ENCODE measurements around the gene PLEKHA8.

Gene PLEKHA8, protein sequence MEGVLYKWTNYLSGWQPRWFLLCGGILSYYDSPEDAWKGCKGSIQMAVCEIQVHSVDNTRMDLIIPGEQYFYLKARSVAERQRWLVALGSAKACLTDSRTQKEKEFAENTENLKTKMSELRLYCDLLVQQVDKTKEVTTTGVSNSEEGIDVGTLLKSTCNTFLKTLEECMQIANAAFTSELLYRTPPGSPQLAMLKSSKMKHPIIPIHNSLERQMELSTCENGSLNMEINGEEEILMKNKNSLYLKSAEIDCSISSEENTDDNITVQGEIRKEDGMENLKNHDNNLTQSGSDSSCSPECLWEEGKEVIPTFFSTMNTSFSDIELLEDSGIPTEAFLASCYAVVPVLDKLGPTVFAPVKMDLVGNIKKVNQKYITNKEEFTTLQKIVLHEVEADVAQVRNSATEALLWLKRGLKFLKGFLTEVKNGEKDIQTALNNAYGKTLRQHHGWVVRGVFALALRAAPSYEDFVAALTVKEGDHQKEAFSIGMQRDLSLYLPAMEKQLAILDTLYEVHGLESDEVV

GRCh38 chr7:30028216-30028748 lies at the start of gene PLEKHA8:
Gene PLEKHA8 (plus strand): TSS chr7:30028412. CDS start chr7:30028763, 351 bp downstream.
- no peaks in the 10 kb centered on the region for H3K9me3 ChIP-seq
- intact Hi-C loops (cut with DNase I; ENCODE audit: low total_unique reads): loop anchor here (5.0 kb wide), 2 partner anchors 41 to 109 kb away; partner anchors contain the start of gene SCRN1
- no peaks in the 10 kb centered on the region for H3K36me3 ChIP-seq
- peaks cover 0 to 63% (median 41%) of the 10 kb centered on the region in 4 donors for H3K4me1 ChIP-seq
- H3K27ac ChIP-seq: peak within 1 kb of the TSS; percentile 91 to 92
- peak within 1 kb of the TSS; percentile 93 to 94 for H3K4me3 ChIP-seq
- TF ChIP-seq CTCF (IDR thresholded peaks at IDR 0.05): no peak
- no peaks in the 10 kb centered on the region for H3K27me3 ChIP-seq
- DNase-seq: peak; percentile 80 to 93

GRCh38 chr7:29980151-29980550 lies 48.1 kb upstream of the PLEKHA8 start:
- H3K27ac ChIP-seq: no peak overlapping the region
- no peaks in the 10 kb centered on the region for H3K27me3 ChIP-seq
- H3K9me3 ChIP-seq: no peaks in the 10 kb centered on the region
- H3K4me1 ChIP-seq: peaks cover 0 to 7% (median 0%) of the 10 kb centered on the region in 4 donors
- DNase-seq: no peak
- TF ChIP-seq CTCF (IDR thresholded peaks at IDR 0.05): no peak
- H3K4me3 ChIP-seq: no peak overlapping the region
- no peaks in the 10 kb centered on the region for H3K36me3 ChIP-seq
- intact Hi-C loops (cut with DNase I; ENCODE audit: low total_unique reads): no loop called here

DNA sequence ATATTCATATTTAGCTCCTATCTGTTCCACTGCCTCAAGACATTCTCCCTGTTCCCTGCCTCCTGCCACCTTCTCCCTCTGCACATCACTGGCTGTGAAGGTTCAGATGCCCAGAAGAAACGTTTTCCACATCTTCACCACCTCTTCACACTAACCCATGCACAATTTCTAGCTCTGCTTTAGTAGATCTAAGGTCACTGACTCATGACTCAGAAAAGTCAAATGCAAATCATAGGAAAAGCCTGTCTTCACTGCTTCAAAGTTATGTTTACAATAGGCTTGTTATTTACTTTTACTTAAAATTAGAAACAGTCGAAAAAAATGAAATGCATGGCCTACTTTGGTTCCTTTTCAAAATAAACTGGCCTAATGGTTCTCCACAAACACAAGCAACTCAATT lies 41.1 kb upstream of the PLEKHA8 start:
- Histone ChIP-seq H3K36me3 (no peaks in the 10 kb centered on the region), H3K4me1 (peaks cover 0 to 36% (median 15%) of the 10 kb centered on the region in 4 donors), H3K4me3 (no peak overlapping the region), H3K27me3 (no peaks in the 10 kb centered on the region), H3K9me3 (no peaks in the 10 kb centered on the region), H3K27ac (peak overlapping the region; percentile 92)
- no peak for DNase-seq
- no peak for TF ChIP-seq CTCF (IDR thresholded peaks at IDR 0.05)
- intact Hi-C loops (cut with DNase I; ENCODE audit: low total_unique reads): loop anchor here (5.0 kb wide), 1 partner anchor 40 kb away; the partner anchor contains the start of genes FKBP14 and PLEKHA8

GRCh38 chr7:29987811-29988317 lies 40.3 kb upstream of the PLEKHA8 start:
- Histone ChIP-seq H3K9me3 (no peaks in the 10 kb centered on the region), H3K4me1 (peaks cover 0 to 36% (median 15%) of the 10 kb centered on the region in 4 donors), H3K36me3 (no peaks in the 10 kb centered on the region), H3K27me3 (no peaks in the 10 kb centered on the region), H3K27ac (peak overlapping the region; percentile 92), H3K4me3 (peak overlapping the region; percentile 78 to 82)
- intact Hi-C loops (cut with DNase I; ENCODE audit: low total_unique reads): loop anchor here (5.0 kb wide), 1 partner anchor 39 kb away; the partner anchor contains the start of genes FKBP14 and PLEKHA8
- no peak for TF ChIP-seq CTCF (IDR thresholded peaks at IDR 0.05)
- no peak for DNase-seq

DNA sequence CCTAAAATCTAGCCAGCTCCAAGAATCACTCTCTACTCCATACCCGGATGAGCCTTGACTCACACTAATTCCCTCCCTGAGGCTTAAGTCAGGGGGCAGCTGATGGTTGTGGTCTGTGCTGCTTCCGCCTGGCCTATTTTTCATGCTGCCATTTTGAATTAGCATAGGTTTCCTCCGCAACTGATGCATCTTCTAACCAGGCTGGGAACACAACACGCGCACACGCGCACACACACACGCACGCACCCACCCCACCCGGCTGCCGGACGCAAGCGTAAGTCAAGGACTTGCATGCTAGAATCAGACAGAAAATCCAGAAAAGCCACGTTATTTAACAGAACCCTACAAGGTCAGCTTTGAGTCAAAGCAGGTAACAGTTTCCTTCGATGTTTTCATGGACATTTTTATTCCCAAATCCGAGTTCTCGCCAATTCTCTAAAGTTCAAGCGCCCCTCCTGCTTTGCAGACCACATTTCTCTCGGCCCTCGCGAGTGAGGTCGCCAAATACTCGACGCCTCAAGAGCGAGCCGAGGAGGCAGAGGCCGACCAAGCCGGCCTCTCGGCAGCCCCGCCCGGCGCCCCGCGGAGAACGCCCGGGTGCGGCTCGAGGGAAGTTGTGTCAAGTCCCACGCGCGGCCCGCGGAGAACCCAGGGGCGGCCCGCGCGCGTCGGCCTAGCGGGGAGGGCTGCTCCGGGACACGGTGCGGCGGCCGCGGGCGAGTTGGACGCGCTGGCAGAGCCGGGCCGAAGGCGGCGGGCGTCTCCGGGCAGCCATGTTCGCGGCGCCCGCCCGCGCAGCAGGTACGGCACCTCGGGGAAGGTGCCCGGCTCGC lies 39.6 kb upstream of the PLEKHA8 start:
- no peak for TF ChIP-seq CTCF (IDR thresholded peaks at IDR 0.05)
- DNase-seq: peak; percentile 35 to 70
- peak overlapping the region; percentile 78 to 82 for H3K4me3 ChIP-seq
- H3K36me3 ChIP-seq: no peaks in the 10 kb centered on the region
- no peaks in the 10 kb centered on the region for H3K27me3 ChIP-seq
- peak overlapping the region; percentile 92 for H3K27ac ChIP-seq
- intact Hi-C loops (cut with DNase I; ENCODE audit: low total_unique reads): loop anchor here (5.0 kb wide), 1 partner anchor 39 kb away; the partner anchor contains the start of genes FKBP14 and PLEKHA8
- peaks cover 0 to 36% (median 15%) of the 10 kb centered on the region in 4 donors for H3K4me1 ChIP-seq
- peaks cover 0 to 6% (median 0%) of the 10 kb centered on the region in 3 donors for H3K9me3 ChIP-seq
